ENCODE results near the gene DLG2. TPM values are rescaled to one million over a fixed set of nuclear protein-coding genes. Genes with fewer than 3 reads are reported as not detected.

DLG2 gene
- total and polyA plus RNA-seq, 2 of the 4 experiments (the other 2 are of a cell fraction) = 0.31 to 0.36 TPM

DNA sequence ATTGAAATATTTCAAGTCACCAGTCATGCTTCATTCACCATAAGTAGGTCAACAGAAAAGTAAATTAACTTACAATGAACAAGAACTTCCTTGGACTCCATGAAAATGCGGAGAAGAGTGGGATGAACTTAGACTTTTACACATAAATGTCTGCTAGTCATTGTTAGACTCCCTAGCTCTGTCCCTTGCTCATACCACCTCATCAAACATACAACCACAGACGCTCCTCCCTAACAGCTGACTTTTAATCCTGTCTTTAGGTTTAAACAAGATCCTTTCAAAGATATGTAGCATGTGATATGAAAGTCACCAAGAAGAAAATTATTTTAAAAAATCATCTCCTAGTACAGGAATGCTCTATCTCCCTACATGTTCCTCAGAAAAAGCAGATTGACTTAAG, 248.1 kb downstream of the DLG2 start:
- Histone ChIP-seq H3K4me2 (ENCODE audit: low read depth, low read length) (no peak overlapping the region), H3K18ac (ENCODE audit: low read depth, low read length) (no peak overlapping the region), H3K79me1 (ENCODE audit: low read depth in 1 of 2, low read length in 2 of 2) (no peaks in the 10 kb centered on the region), H4K91ac (ENCODE audit: insufficient read depth, low read depth, low read length) (no peak overlapping the region), H2AFZ (replicated peaks; ENCODE audit: low read length, poor library complexity) (no peak overlapping the region), H3K27ac (ENCODE audit: insufficient read depth, low read length) (no peak overlapping the region), H3K23ac (ENCODE audit: low read depth, low read length) (no peak overlapping the region), H3K9me3 (ENCODE audit: control insufficient read depth, insufficient read depth, low read length) (no peaks in the 10 kb centered on the region), H2BK15ac (ENCODE audit: low read depth, low read length) (no peak overlapping the region), H4K5ac (ENCODE audit: low read depth, low read length) (no peak overlapping the region), H3K27me3 (ENCODE audit: control insufficient read depth, insufficient read depth, low read length) (no peaks in the 10 kb centered on the region), H3K4me1 (ENCODE audit: control insufficient read depth, insufficient read depth, low read length) (no peaks in the 10 kb centered on the region), H2BK5ac (ENCODE audit: low read depth, low read length, poor library complexity, severe bottlenecking) (no peak overlapping the region), H3K36me3 (ENCODE audit: control insufficient read depth, insufficient read depth, low read length) (no peaks in the 10 kb centered on the region), H3K4ac (ENCODE audit: low read depth, low read length) (no peak overlapping the region), H2AK5ac (ENCODE audit: low read depth, low read length) (no peak overlapping the region), H3K9ac (ENCODE audit: low read depth, low read length) (no peak overlapping the region), H3K56ac (ENCODE audit: extremely low read depth, insufficient read depth, low read length) (no peak overlapping the region), H4K20me1 (ENCODE audit: insufficient read depth, low read length) (no peaks in the 10 kb centered on the region), H3K14ac (replicated peaks; ENCODE audit: low read depth, low read length) (no peak overlapping the region), H4K8ac (ENCODE audit: low read depth in 2 of 2, low read length in 2 of 2) (no peak overlapping the region), H2AK9ac (replicated peaks; ENCODE audit: low read depth, low read length, poor library complexity) (no peak overlapping the region), H3K4me3 (ENCODE audit: insufficient read depth, low read depth, low read length) (no peak overlapping the region), H3K9me1 (ENCODE audit: insufficient read depth, low read length) (no peaks in the 10 kb centered on the region), H2BK120ac (ENCODE audit: low read depth, low read length) (no peak overlapping the region), H2BK20ac (ENCODE audit: low read depth, low read length) (no peak overlapping the region)
- BruUV-seq (replicated peaks) = no TSS peak
- WGBS, 2 experiments (ENCODE audit: extremely low coverage in 2 of 2, insufficient read length in 1 of 2) = no CpG with 5 or more reads among the region's 2 CpGs
- intact Hi-C loops (cut with micrococcal nuclease) = no loop called here
- TF ChIP-seq BHLHE40 (IDR thresholded peaks at IDR 0.05; ENCODE audit: low read depth, low read length) (no peak), MAZ (IDR thresholded peaks at IDR 0.05; ENCODE audit: borderline replicate concordance, low read depth, low read length) (no peak), RFX5 (IDR thresholded peaks at IDR 0.05; ENCODE audit: low read depth, low read length) (no peak), CEBPB (IDR thresholded peaks at IDR 0.05; ENCODE audit: low read depth, low read length) (no peak), MXI1 (IDR thresholded peaks at IDR 0.05; ENCODE audit: borderline replicate concordance, low read depth, low read length) (no peak), POLR2A (IDR thresholded peaks at IDR 0.05; ENCODE audit: low read depth, low read length) (no peak)
- dilution Hi-C loops (cut with HindIII; ENCODE audit: low sequenced_read_pairs, unreplicated experiment) = no loop called here
- POLR2A ChIA-PET (ENCODE audit: unreplicated experiment) = no interaction called here
- DNase-seq = no peak
- CTCF ChIA-PET = no interaction called here
- ATAC-seq (ENCODE audit: low read depth) = no peak
- in situ Hi-C loops (cut with MboI; ENCODE audit: low sequenced_read_pairs) = no loop called here

All from IMR-90 (cell line).